Nephron progenitor cell (in vitro differentiated cells): ENCODE results near the gene GRIP1.

ENCODE experiments used
- DNase-seq: peaks from one replicate; pipeline ENCODE4 v3.0.0; 2021
- H3K27ac Mint-ChIP-seq: 2 replicates; pipeline ENCODE4 v1.8.0; 2021; ENCODE audit warnings: mild to moderate bottlenecking, moderate library complexity, mixed read lengths
- H3K27me3 Mint-ChIP-seq: 2 replicates; pipeline ENCODE4 v1.8.0; 2021; ENCODE audit warnings: mild to moderate bottlenecking, low read depth, mixed read lengths; ENCODE audit not compliant: poor library complexity
- H3K36me3 Mint-ChIP-seq: 2 replicates; pipeline ENCODE4 v1.8.0; 2021; ENCODE audit warnings: low read depth, mixed read lengths
- H3K4me1 Mint-ChIP-seq: 2 replicates; pipeline ENCODE4 v1.8.0; 2021; ENCODE audit warnings: mixed read lengths
- H3K4me3 Mint-ChIP-seq: 2 replicates; pipeline ENCODE4 v1.8.0; 2021; ENCODE audit warnings: mild to moderate bottlenecking, moderate library complexity, mixed read lengths
- H3K9me3 Mint-ChIP-seq: 2 replicates; pipeline ENCODE4 v1.8.0; 2021; ENCODE audit warnings: mild to moderate bottlenecking, moderate library complexity, mixed read lengths
- CTCF ChIP-seq: fragments of 200-600 bp; sonication (generic); IDR thresholded peaks from 2 replicates; pipeline ENCODE4 v1.5.0; 2021; ENCODE audit warnings: antibody characterized with exemption

The GRIP1 gene

GRCh38 chr12:66697404-66697803 lies 18.5 kb upstream of the GRIP1 start:
- no peaks in the 10 kb centered on the region for H3K36me3 Mint-ChIP-seq
- H3K27me3 Mint-ChIP-seq = peaks cover 6% of the 10 kb centered on the region
- no peak for TF ChIP-seq CTCF
- H3K9me3 Mint-ChIP-seq = no peaks in the 10 kb centered on the region
- H3K4me3 Mint-ChIP-seq = no peak overlapping the region
- H3K4me1 Mint-ChIP-seq = peaks cover 8% of the 10 kb centered on the region
- H3K27ac Mint-ChIP-seq = no peak overlapping the region
- DNase-seq = no peak

GRCh38 chr12:66694666-66695613 lies 16.1 kb upstream of the GRIP1 start:
- Mint-ChIP-seq H3K36me3 (no peaks in the 10 kb centered on the region), H3K27me3 (peaks cover 2% of the 10 kb centered on the region), H3K9me3 (no peaks in the 10 kb centered on the region), H3K4me1 (peaks cover 13% of the 10 kb centered on the region), H3K27ac (no peak overlapping the region), H3K4me3 (no peak overlapping the region)
- no peak for TF ChIP-seq CTCF
- DNase-seq = no peak

GRCh38 chr12:66693901-66694513 lies 15.1 kb upstream of the GRIP1 start:
- DNase-seq = peak; percentile 16
- H3K4me1 Mint-ChIP-seq = peaks cover 10% of the 10 kb centered on the region
- H3K27me3 Mint-ChIP-seq = peaks cover 2% of the 10 kb centered on the region
- no peak overlapping the region for H3K4me3 Mint-ChIP-seq
- H3K9me3 Mint-ChIP-seq = no peaks in the 10 kb centered on the region
- no peaks in the 10 kb centered on the region for H3K36me3 Mint-ChIP-seq
- peak; percentile 53 for TF ChIP-seq CTCF
- no peak overlapping the region for H3K27ac Mint-ChIP-seq

- no peaks in the 10 kb centered on the region for H3K9me3 Mint-ChIP-seq
- no peak for TF ChIP-seq CTCF
- peaks cover 12% of the 10 kb centered on the region for H3K4me1 Mint-ChIP-seq
- DNase-seq = no peak
- no peak overlapping the region for H3K27ac Mint-ChIP-seq
- peaks cover 2% of the 10 kb centered on the region for H3K27me3 Mint-ChIP-seq
- H3K4me3 Mint-ChIP-seq = no peak overlapping the region
- no peaks in the 10 kb centered on the region for H3K36me3 Mint-ChIP-seq
Measured at GRCh38 chr12:66692986-66693385, 14.1 kb upstream of the GRIP1 start.

- no peak for DNase-seq
- TF ChIP-seq CTCF = no peak
- H3K4me3 Mint-ChIP-seq = no peak overlapping the region
- no peaks in the 10 kb centered on the region for H3K36me3 Mint-ChIP-seq
- H3K9me3 Mint-ChIP-seq = no peaks in the 10 kb centered on the region
- no peak overlapping the region for H3K27ac Mint-ChIP-seq
- peaks cover 2% of the 10 kb centered on the region for H3K27me3 Mint-ChIP-seq
- peaks cover 12% of the 10 kb centered on the region for H3K4me1 Mint-ChIP-seq
Measured at GRCh38 chr12:66692170-66692569, 13.3 kb upstream of the GRIP1 start.
